ENCODE results near the gene STEEP1. TPM values are rescaled to one million over a fixed set of nuclear protein-coding genes. Genes with fewer than 3 reads are reported as not detected.
A peak's percentile ranks its signal among the peaks of the same experiment; 100 is the strongest.

Gene STEEP1
- total RNA-seq, 1 donor: 29.0 TPM

DNA sequence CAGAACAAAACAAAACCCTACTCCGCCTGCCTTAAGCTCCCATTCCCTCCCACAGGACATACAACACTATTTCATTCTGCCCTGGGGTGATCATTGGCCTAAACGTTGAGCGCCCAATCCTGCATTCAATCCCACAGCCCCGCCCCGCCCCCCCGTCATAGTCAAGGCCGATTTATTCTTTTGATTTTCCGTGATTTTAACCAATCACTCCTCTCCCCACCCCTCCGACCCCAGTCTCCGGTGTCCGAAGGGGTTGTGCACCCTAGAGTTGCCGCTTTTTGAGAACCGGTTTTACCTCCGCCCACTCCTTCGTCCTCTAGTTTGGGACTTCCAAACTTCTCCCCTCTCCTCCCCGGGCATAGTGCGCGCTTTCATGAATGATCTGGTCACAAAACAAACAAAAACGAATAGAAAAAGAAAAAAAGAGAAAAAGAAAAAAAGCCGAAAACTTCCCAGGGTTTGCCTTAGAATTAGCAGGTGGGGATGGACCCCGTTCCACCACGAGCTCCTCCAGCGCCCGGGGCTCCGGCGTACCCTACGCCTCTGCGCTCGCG is 8.7 kb upstream of the STEEP1 start:
- no peaks in the 10 kb centered on the region for H3K27me3 ChIP-seq (ENCODE audit: insufficient read depth, low read length)
- H4K20me1 ChIP-seq (ENCODE audit: insufficient read depth, low read length): no peaks in the 10 kb centered on the region

DNA sequence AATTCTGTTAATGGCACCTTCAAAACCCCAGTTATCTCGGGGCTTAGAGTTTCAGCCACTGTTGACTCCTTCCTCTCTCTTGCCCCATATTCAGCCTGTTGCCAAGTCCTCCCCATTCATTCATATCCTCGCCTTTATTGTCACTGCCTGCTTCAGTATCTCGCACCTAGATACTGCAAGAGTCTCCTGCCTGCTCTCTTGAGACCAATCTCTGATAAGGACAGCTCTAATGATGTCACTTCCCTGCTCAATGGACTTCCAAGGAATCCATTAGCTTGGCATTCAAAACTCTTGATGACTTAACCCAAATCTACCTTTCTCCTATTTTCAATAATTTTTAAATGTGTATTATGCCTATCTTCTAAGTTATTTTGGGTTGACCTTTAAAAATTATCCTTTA is 8.0 kb upstream of the STEEP1 start:
- TF ChIP-seq, protein P1, sequence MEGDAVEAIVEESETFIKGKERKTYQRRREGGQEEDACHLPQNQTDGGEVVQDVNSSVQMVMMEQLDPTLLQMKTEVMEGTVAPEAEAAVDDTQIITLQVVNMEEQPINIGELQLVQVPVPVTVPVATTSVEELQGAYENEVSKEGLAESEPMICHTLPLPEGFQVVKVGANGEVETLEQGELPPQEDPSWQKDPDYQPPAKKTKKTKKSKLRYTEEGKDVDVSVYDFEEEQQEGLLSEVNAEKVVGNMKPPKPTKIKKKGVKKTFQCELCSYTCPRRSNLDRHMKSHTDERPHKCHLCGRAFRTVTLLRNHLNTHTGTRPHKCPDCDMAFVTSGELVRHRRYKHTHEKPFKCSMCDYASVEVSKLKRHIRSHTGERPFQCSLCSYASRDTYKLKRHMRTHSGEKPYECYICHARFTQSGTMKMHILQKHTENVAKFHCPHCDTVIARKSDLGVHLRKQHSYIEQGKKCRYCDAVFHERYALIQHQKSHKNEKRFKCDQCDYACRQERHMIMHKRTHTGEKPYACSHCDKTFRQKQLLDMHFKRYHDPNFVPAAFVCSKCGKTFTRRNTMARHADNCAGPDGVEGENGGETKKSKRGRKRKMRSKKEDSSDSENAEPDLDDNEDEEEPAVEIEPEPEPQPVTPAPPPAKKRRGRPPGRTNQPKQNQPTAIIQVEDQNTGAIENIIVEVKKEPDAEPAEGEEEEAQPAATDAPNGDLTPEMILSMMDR (IDR thresholded peaks at IDR 0.05; ENCODE audit: extremely low read depth, low read depth, low read length): no peak
- H4K20me1 ChIP-seq (ENCODE audit: insufficient read depth, low read length): no peaks in the 10 kb centered on the region
- peak overlapping the region; percentile 79 for H3K4me3 ChIP-seq (ENCODE audit: insufficient read depth, low read length)
- H3K9me3 ChIP-seq (ENCODE audit: low read depth, low read length): no peaks in the 10 kb centered on the region
- no peak overlapping the region for H3K27ac ChIP-seq (ENCODE audit: low read depth, low read length)
- no peak for DNase-seq (ENCODE audit: insufficient read length, low spot score, missing footprints)
- H2AFZ ChIP-seq (ENCODE audit: low read length): peak overlapping the region; percentile 84
- H3K4me1 ChIP-seq (ENCODE audit: insufficient read depth, low read length): peaks cover 5% of the 10 kb centered on the region
- peak overlapping the region; percentile 77 for H3K4me2 ChIP-seq (ENCODE audit: insufficient read depth, low read length)
- H3K36me3 ChIP-seq (ENCODE audit: insufficient read depth, low read length): peaks cover 3% of the 10 kb centered on the region
- H3K79me2 ChIP-seq (ENCODE audit: insufficient read depth, low read length): peaks cover 15% of the 10 kb centered on the region
- H3K27me3 ChIP-seq (ENCODE audit: insufficient read depth, low read length): no peaks in the 10 kb centered on the region

More for the DNA sequence above, 8.7 kb upstream of the STEEP1 start:
- Histone ChIP-seq H3K27ac (ENCODE audit: low read depth, low read length) (peak overlapping the region; percentile 58), H3K79me2 (ENCODE audit: insufficient read depth, low read length) (peaks cover 15% of the 10 kb centered on the region), H3K9me3 (ENCODE audit: low read depth, low read length) (no peaks in the 10 kb centered on the region), H3K4me2 (ENCODE audit: insufficient read depth, low read length) (peak overlapping the region; percentile 77), H3K4me1 (ENCODE audit: insufficient read depth, low read length) (peaks cover 5% of the 10 kb centered on the region), H3K4me3 (ENCODE audit: insufficient read depth, low read length) (peak overlapping the region; percentile 79), H3K36me3 (ENCODE audit: insufficient read depth, low read length) (peaks cover 3% of the 10 kb centered on the region), H2AFZ (ENCODE audit: low read length) (peak overlapping the region; percentile 85)
- DNase-seq (ENCODE audit: insufficient read length, low spot score, missing footprints): peak; percentile 88
- TF ChIP-seq, protein P1 (IDR thresholded peaks at IDR 0.05; ENCODE audit: extremely low read depth, low read depth, low read length): no peak

DNA sequence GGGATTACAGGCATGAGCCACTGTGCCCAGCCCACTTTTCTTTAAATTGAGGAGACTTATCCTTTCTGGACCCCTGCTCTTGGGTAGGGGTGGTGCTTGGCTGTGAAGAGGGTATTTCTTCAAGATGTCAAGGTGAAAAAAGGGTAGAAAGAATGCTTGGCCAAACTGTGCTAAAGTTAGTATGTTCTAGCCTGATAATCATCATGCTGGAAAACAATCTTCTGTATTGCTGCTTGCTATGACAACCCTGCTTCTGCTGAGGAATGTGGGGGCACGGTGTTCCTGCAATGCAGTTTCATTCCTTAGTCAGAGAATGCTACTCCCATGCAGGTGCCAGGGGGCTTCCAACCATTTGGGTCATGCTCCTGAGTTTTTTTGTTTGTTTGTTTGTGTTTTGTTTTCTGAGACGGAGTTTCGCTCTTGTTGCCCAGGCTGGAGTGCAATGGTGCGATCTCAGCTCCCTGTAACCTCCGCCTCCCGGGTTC is 5.2 kb upstream of the STEEP1 start:
- no peak overlapping the region for H3K4me2 ChIP-seq (ENCODE audit: insufficient read depth, low read length)
- H3K36me3 ChIP-seq (ENCODE audit: insufficient read depth, low read length): no peaks in the 10 kb centered on the region
- no peak overlapping the region for H3K27ac ChIP-seq (ENCODE audit: low read depth, low read length)
- H2AFZ ChIP-seq (ENCODE audit: low read length): no peak overlapping the region
- H3K27me3 ChIP-seq (ENCODE audit: insufficient read depth, low read length): no peaks in the 10 kb centered on the region
- H3K9me3 ChIP-seq (ENCODE audit: low read depth, low read length): no peaks in the 10 kb centered on the region
- H3K4me1 ChIP-seq (ENCODE audit: insufficient read depth, low read length): no peaks in the 10 kb centered on the region
- no peaks in the 10 kb centered on the region for H4K20me1 ChIP-seq (ENCODE audit: insufficient read depth, low read length)
- TF ChIP-seq, protein P1 (IDR thresholded peaks at IDR 0.05; ENCODE audit: extremely low read depth, low read depth, low read length): no peak
- no peak overlapping the region for H3K4me3 ChIP-seq (ENCODE audit: insufficient read depth, low read length)
- peaks cover 7% of the 10 kb centered on the region for H3K79me2 ChIP-seq (ENCODE audit: insufficient read depth, low read length)
- DNase-seq (ENCODE audit: insufficient read length, low spot score, missing footprints): no peak

DNA sequence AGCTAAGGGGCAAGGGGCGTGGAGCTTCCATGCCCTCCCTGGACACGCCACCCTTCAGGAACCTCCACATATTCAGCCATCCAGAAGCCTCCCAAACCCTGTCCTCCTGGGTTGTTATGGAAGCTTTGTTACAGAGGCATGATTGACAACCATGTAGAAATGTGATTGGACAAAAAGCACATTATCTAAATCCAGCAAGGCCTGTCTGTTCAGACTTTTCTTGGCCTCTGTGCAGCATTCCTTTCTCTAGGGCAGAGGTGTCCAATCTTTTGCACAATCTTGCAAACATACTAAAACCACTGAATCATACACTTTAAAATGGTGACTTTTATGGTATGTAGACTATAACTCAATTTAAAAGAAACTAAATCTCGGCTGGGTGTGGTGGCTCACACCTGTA is 12.7 kb downstream of the STEEP1 start:
- Histone ChIP-seq H3K4me3 (ENCODE audit: insufficient read depth, low read length) (no peak overlapping the region), H3K36me3 (ENCODE audit: insufficient read depth, low read length) (no peaks in the 10 kb centered on the region), H3K27me3 (ENCODE audit: insufficient read depth, low read length) (no peaks in the 10 kb centered on the region), H3K27ac (ENCODE audit: low read depth, low read length) (no peak overlapping the region), H4K20me1 (ENCODE audit: insufficient read depth, low read length) (no peaks in the 10 kb centered on the region), H2AFZ (ENCODE audit: low read length) (no peak overlapping the region), H3K4me1 (ENCODE audit: insufficient read depth, low read length) (peaks cover 2% of the 10 kb centered on the region), H3K9me3 (ENCODE audit: low read depth, low read length) (no peaks in the 10 kb centered on the region), H3K4me2 (ENCODE audit: insufficient read depth, low read length) (no peak overlapping the region), H3K79me2 (ENCODE audit: insufficient read depth, low read length) (peaks cover 9% of the 10 kb centered on the region)
- TF ChIP-seq, protein P1 (IDR thresholded peaks at IDR 0.05; ENCODE audit: extremely low read depth, low read depth, low read length): no peak
- no peak for DNase-seq (ENCODE audit: insufficient read length, low spot score, missing footprints)

Data from osteoblast (primary cell).